Neural cell (in vitro differentiated cells): ENCODE results near the gene SS18L1.

Experiments used
- CTCF ChIP-seq: fragments of 450-650 bp; IDR thresholded peaks from 2 replicates; pipeline ENCODE4 v1.5.1; 2014; ENCODE audit warnings: antibody characterized with exemption, mild to moderate bottlenecking, moderate library complexity; ENCODE audit not compliant: poor library complexity, severe bottlenecking
- REST ChIP-seq: IDR thresholded peaks from 2 replicates; pipeline ENCODE4 v1.6.1; 2012; ENCODE audit warnings: borderline replicate concordance
- TAF1 ChIP-seq: IDR thresholded peaks from 2 replicates; pipeline ENCODE4 v1.6.1; 2012; ENCODE audit warnings: low read depth

- no peak for TF ChIP-seq CTCF
- no peak for TF ChIP-seq REST
- TF ChIP-seq TAF1, result no peak
Observed at GRCh38 chr20:62126141-62126540, 17.4 kb upstream of the SS18L1 start.
